GM10266 (cell line): ENCODE results near the gene FRMD5.

ENCODE experiments used
- DNase-seq: peaks from one replicate; pipeline ENCODE4 v3.0.0; 2012; ENCODE audit errors: extremely low spot score
- TF ChIP-seq, protein P1 (sequence below): IDR thresholded peaks from 2 replicates; pipeline ENCODE4 v1.5.1; 2012; ENCODE audit warnings: mild to moderate bottlenecking, low read depth; ENCODE audit not compliant: control insufficient read depth, insufficient read depth; ENCODE audit errors: missing control alignments

Gene FRMD5

DNA sequence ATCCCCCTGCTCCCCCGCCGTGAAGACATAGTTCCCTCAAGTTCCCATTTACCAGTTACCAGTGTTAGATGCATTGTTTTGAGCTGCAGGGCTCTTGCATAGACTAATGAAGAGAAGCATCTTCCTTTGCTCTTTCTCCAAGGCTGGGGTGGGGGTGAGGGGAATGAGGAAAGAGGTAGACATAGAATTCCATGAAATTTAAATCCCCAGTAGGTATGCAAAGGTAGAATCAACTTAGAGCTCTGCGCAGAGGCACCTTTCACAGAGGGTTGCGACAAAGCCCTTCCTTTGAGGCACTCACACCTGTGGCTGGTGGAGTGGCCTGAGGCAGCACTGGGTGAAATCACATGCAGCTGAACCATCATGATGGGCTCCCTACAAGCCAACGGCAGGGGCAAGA is 266.9 kb downstream of the FRMD5 start:
- DNase-seq, result no peak
- TF ChIP-seq, protein P1, sequence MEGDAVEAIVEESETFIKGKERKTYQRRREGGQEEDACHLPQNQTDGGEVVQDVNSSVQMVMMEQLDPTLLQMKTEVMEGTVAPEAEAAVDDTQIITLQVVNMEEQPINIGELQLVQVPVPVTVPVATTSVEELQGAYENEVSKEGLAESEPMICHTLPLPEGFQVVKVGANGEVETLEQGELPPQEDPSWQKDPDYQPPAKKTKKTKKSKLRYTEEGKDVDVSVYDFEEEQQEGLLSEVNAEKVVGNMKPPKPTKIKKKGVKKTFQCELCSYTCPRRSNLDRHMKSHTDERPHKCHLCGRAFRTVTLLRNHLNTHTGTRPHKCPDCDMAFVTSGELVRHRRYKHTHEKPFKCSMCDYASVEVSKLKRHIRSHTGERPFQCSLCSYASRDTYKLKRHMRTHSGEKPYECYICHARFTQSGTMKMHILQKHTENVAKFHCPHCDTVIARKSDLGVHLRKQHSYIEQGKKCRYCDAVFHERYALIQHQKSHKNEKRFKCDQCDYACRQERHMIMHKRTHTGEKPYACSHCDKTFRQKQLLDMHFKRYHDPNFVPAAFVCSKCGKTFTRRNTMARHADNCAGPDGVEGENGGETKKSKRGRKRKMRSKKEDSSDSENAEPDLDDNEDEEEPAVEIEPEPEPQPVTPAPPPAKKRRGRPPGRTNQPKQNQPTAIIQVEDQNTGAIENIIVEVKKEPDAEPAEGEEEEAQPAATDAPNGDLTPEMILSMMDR, result no peak

DNA sequence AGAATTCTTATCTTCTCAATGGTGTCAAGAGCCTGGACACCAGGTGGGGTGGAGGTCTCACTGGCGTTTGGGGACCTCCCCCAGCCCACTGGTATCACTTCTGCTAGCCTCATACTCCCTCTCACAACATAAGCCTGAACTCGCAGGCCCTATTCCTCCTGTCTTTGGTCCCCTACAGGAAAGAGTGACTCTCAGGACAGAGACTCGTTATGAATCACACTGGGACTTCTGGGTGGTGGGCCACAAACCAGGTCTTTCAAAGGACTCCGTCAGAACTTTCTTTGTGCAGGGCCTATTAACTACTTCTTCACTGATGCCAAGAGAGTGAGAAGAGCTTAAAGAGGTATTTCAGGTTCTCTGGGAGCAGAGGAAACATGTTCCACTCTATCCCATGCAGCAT is 267.9 kb downstream of the FRMD5 start:
- TF ChIP-seq, protein P1, result no peak
- no peak for DNase-seq

DNA sequence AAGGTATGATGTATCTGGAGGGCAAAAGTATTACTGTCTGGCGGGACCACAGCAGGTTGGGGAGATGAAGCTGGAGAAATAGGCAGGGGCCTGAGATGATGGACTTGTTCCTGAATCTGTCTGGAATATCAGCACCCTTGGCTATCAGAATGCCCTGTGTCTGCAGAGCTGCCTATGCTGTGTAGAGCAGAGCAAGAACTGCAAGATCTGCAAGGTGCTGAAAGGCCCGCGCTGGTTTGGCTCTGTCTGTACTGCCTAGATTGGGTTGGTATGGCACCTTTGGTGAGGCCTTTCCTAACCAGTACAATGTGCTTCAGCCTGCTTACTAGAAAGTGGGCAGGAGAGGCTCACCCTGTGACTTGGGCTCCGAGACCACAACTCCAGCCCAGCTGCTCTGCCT is 271.5 kb downstream of the FRMD5 start:
- DNase-seq, result no peak
- TF ChIP-seq, protein P1, result no peak

DNA sequence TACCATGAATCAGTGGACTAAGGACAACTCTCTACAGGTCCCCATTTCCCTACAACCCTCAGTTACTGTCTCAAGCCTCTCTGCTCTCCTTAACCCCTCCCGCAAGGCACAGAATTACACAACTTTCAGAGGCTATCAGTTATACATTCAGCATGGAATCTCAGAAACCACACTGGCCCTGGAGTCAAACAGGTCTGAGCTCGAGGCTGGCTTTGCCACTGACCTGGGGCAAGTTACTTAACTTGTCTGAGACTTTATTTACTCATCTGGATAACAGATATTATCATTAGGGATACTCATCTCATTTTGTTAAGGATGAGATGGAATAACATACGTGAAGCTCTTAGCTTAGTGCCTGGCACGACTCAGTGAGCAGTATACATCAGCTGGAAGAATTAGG is 273.1 kb downstream of the FRMD5 start:
- no peak for DNase-seq
- TF ChIP-seq, protein P1, result no peak

DNA sequence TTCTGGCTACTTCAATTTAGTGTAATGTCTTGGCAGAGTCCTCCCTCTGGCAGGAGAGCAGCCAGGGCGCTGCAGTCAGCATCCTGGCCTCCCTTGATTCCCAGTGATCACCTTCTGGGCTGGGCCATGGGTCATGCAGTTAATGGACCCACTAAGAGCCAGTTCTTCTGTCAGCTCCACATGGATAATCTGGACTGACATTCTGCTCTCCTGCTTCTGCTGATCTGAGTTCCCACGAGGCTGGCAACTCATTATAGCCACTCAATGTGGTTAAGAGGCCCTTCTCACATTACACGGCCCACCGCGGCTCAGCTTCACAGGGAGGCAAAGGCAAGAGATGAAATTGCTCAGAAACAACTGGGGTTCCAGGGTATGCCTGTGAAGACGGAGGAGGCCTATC is 274.3 kb downstream of the FRMD5 start:
- TF ChIP-seq, protein P1, result no peak
- no peak for DNase-seq

DNA sequence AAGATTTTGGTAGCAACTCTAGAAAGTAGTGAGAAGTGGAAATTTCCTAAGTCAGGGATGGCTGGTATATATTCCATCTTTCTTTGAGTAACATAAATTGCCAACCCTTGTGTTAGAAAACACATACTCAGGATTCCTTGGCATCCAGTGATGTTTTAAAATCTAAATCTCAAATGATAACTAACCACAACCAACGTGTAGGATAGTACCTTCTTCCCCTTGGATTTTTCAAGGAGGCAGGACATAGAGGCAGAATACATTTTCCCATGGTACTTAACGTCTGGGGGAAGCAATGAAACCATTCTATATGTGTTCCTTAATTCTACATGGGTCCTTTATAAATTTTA is 274.8 kb downstream of the FRMD5 start:
- TF ChIP-seq, protein P1, result no peak
- DNase-seq, result no peak

DNA sequence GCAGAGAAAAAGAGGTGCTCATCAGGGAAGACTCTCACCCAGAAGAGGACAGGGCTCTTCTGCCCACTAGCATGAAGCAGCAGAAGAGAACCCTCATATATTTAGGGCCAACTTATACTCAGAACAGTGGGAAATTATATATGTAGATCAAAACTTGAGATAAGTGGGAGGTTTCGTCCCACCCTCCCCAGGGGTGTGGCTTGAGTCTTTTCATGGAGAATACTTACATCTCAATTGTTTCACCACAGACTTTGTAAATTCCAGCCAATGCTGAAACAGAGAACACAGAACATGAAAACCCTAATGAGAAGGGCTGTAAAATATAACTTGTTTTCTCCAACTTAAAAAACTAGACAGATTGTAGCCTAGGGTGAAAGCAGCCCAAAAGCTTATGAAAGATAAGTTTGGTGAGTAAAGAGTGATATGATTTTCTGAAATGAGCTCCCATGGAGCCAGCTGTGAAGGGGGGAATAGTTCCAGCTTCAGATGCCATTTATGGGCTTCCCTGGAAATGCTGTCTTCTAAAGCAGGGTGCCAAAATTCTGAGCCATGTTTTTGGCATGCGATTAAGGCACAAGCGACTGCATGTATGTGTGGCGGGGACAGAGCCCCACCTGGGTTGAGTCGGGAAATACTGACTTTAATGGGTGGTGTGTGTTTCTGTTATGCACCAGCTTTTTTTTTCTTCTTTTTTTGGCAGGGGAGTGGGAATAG is 275.4 kb downstream of the FRMD5 start:
- DNase-seq, result no peak
- TF ChIP-seq, protein P1, result no peak
